ENCODE measurements around the gene DEFB124.
A peak's percentile ranks its signal among the peaks of the same experiment; 100 is the strongest.
"Not testable (repeated sequence)": the region's sequence is repeated elsewhere in the genome, so short reads cannot be mapped to it uniquely, and the experiment has no call there.

The DEFB124 gene

GRCh38 chr20:31474758-31475427 is at the start of gene DEFB124, which contains the start of gene REM1:
Gene DEFB124 (minus strand): TSS chr20:31475127. CDS start chr20:31473013, 2,114 bp downstream.
Gene REM1 (plus strand): TSS chr20:31475288. CDS start chr20:31476446, 1,158 bp downstream.
- H3K27me3 ChIP-seq (replicated peaks; ENCODE audit: control insufficient read depth, insufficient read depth, low read length): no peaks in the 10 kb centered on the region
- no peaks in the 10 kb centered on the region for H3K9me3 ChIP-seq (ENCODE audit: control insufficient read depth, low read length)
- H3K36me3 ChIP-seq (ENCODE audit: control insufficient read depth, insufficient read depth, low read length, severe bottlenecking): no peaks in the 10 kb centered on the region
- H3K4me3 ChIP-seq (ENCODE audit: low read length): peak within 1 kb of the TSS; percentile 79
- H3K9ac ChIP-seq (ENCODE audit: low read length): peak within 1 kb of the TSS; percentile 60
- DNase-seq (ENCODE audit: low read depth): no peak
- peaks cover 29% of the 10 kb centered on the region for H3K4me1 ChIP-seq (ENCODE audit: control insufficient read depth, insufficient read depth, low read length)

GRCh38 chr20:31523361-31524283 is 48.7 kb upstream of the DEFB124 start:
- Histone ChIP-seq H3K4me3 (ENCODE audit: low read length) (no peak overlapping the region), H3K9me3 (ENCODE audit: control insufficient read depth, low read length) (no peaks in the 10 kb centered on the region), H3K4me1 (ENCODE audit: control insufficient read depth, insufficient read depth, low read length) (peaks cover 19% of the 10 kb centered on the region), H3K27me3 (replicated peaks; ENCODE audit: control insufficient read depth, insufficient read depth, low read length) (no peaks in the 10 kb centered on the region), H3K36me3 (ENCODE audit: control insufficient read depth, insufficient read depth, low read length, severe bottlenecking) (peaks cover 35% of the 10 kb centered on the region), H3K9ac (ENCODE audit: low read length) (no peak overlapping the region)
- DNase-seq (ENCODE audit: low read depth): no peak

- no peaks in the 10 kb centered on the region for H3K9me3 ChIP-seq (ENCODE audit: control insufficient read depth, low read length)
- H3K4me1 ChIP-seq (ENCODE audit: control insufficient read depth, insufficient read depth, low read length): peaks cover 19% of the 10 kb centered on the region
- peak overlapping the region; percentile 0 for H3K9ac ChIP-seq (ENCODE audit: low read length)
- no peaks in the 10 kb centered on the region for H3K27me3 ChIP-seq (replicated peaks; ENCODE audit: control insufficient read depth, insufficient read depth, low read length)
- peaks cover 27% of the 10 kb centered on the region for H3K36me3 ChIP-seq (ENCODE audit: control insufficient read depth, insufficient read depth, low read length, severe bottlenecking)
- DNase-seq (ENCODE audit: low read depth): no peak
- no peak overlapping the region for H3K4me3 ChIP-seq (ENCODE audit: low read length)
These were observed 47.8 kb upstream of the DEFB124 start for GRCh38 chr20:31522731-31523130.

GRCh38 chr20:31521267-31521666 is 46.3 kb upstream of the DEFB124 start:
- H3K4me3 ChIP-seq (ENCODE audit: low read length); DNase-seq (ENCODE audit: low read depth); H3K27me3 ChIP-seq (replicated peaks; ENCODE audit: control insufficient read depth, insufficient read depth, low read length); H3K9me3 ChIP-seq (ENCODE audit: control insufficient read depth, low read length); H3K9ac ChIP-seq (ENCODE audit: low read length): not testable (repeated sequence)
- peaks cover 29% of the 10 kb centered on the region for H3K4me1 ChIP-seq (ENCODE audit: control insufficient read depth, insufficient read depth, low read length)
- H3K36me3 ChIP-seq (ENCODE audit: control insufficient read depth, insufficient read depth, low read length, severe bottlenecking): peaks cover 16% of the 10 kb centered on the region

GRCh38 chr20:31517373-31517772 is 42.4 kb upstream of the DEFB124 start:
- Histone ChIP-seq H3K4me1 (ENCODE audit: control insufficient read depth, insufficient read depth, low read length) (peaks cover 33% of the 10 kb centered on the region), H3K9me3 (ENCODE audit: control insufficient read depth, low read length) (no peaks in the 10 kb centered on the region), H3K9ac (ENCODE audit: low read length) (peak overlapping the region; percentile 98), H3K4me3 (ENCODE audit: low read length) (peak overlapping the region; percentile 100), H3K27me3 (replicated peaks; ENCODE audit: control insufficient read depth, insufficient read depth, low read length) (no peaks in the 10 kb centered on the region), H3K36me3 (ENCODE audit: control insufficient read depth, insufficient read depth, low read length, severe bottlenecking) (peaks cover 16% of the 10 kb centered on the region)
- DNase-seq (ENCODE audit: low read depth): peak; percentile 83

- peak overlapping the region; percentile 98 for H3K9ac ChIP-seq (ENCODE audit: low read length)
- peak overlapping the region; percentile 100 for H3K4me3 ChIP-seq (ENCODE audit: low read length)
- no peak for DNase-seq (ENCODE audit: low read depth)
- H3K36me3 ChIP-seq (ENCODE audit: control insufficient read depth, insufficient read depth, low read length, severe bottlenecking): peaks cover 12% of the 10 kb centered on the region
- H3K4me1 ChIP-seq (ENCODE audit: control insufficient read depth, insufficient read depth, low read length): peaks cover 27% of the 10 kb centered on the region
- H3K27me3 ChIP-seq (replicated peaks; ENCODE audit: control insufficient read depth, insufficient read depth, low read length): no peaks in the 10 kb centered on the region
- H3K9me3 ChIP-seq (ENCODE audit: control insufficient read depth, low read length): no peaks in the 10 kb centered on the region
These were observed 41.7 kb upstream of the DEFB124 start for GRCh38 chr20:31516651-31517050.

GRCh38 chr20:31516166-31516565 is 41.2 kb upstream of the DEFB124 start:
- no peaks in the 10 kb centered on the region for H3K9me3 ChIP-seq (ENCODE audit: control insufficient read depth, low read length)
- no peaks in the 10 kb centered on the region for H3K27me3 ChIP-seq (replicated peaks; ENCODE audit: control insufficient read depth, insufficient read depth, low read length)
- peak overlapping the region; percentile 98 for H3K9ac ChIP-seq (ENCODE audit: low read length)
- H3K4me1 ChIP-seq (ENCODE audit: control insufficient read depth, insufficient read depth, low read length): peaks cover 24% of the 10 kb centered on the region
- no peak for DNase-seq (ENCODE audit: low read depth)
- peak overlapping the region; percentile 100 for H3K4me3 ChIP-seq (ENCODE audit: low read length)
- H3K36me3 ChIP-seq (ENCODE audit: control insufficient read depth, insufficient read depth, low read length, severe bottlenecking): peaks cover 12% of the 10 kb centered on the region

GRCh38 chr20:31515775-31516107 is 40.8 kb upstream of the DEFB124 start:
- peak overlapping the region; percentile 98 for H3K9ac ChIP-seq (ENCODE audit: low read length)
- H3K9me3 ChIP-seq (ENCODE audit: control insufficient read depth, low read length): no peaks in the 10 kb centered on the region
- peak overlapping the region; percentile 100 for H3K4me3 ChIP-seq (ENCODE audit: low read length)
- peaks cover 12% of the 10 kb centered on the region for H3K36me3 ChIP-seq (ENCODE audit: control insufficient read depth, insufficient read depth, low read length, severe bottlenecking)
- DNase-seq (ENCODE audit: low read depth): no peak
- H3K27me3 ChIP-seq (replicated peaks; ENCODE audit: control insufficient read depth, insufficient read depth, low read length): no peaks in the 10 kb centered on the region
- H3K4me1 ChIP-seq (ENCODE audit: control insufficient read depth, insufficient read depth, low read length): peaks cover 23% of the 10 kb centered on the region

- Histone ChIP-seq H3K9me3 (ENCODE audit: control insufficient read depth, low read length) (no peaks in the 10 kb centered on the region), H3K36me3 (ENCODE audit: control insufficient read depth, insufficient read depth, low read length, severe bottlenecking) (peaks cover 12% of the 10 kb centered on the region), H3K4me1 (ENCODE audit: control insufficient read depth, insufficient read depth, low read length) (peaks cover 23% of the 10 kb centered on the region), H3K27me3 (replicated peaks; ENCODE audit: control insufficient read depth, insufficient read depth, low read length) (no peaks in the 10 kb centered on the region), H3K4me3 (ENCODE audit: low read length) (peak overlapping the region; percentile 100), H3K9ac (ENCODE audit: low read length) (peak overlapping the region; percentile 98)
- no peak for DNase-seq (ENCODE audit: low read depth)
These were observed 40.3 kb upstream of the DEFB124 start for GRCh38 chr20:31515072-31515774.

GRCh38 chr20:31514154-31515071 is 39.5 kb upstream of the DEFB124 start, which contains the start of gene HM13:
Gene HM13 (plus strand): TSS chr20:31514442. CDS start chr20:31514552, 110 bp downstream.
- peak within 1 kb of the TSS; percentile 100 for H3K4me3 ChIP-seq (ENCODE audit: low read length)
- DNase-seq (ENCODE audit: low read depth): peak; percentile 98
- peak within 1 kb of the TSS; percentile 98 for H3K9ac ChIP-seq (ENCODE audit: low read length)
- H3K4me1 ChIP-seq (ENCODE audit: control insufficient read depth, insufficient read depth, low read length): peaks cover 23% of the 10 kb centered on the region
- H3K36me3 ChIP-seq (ENCODE audit: control insufficient read depth, insufficient read depth, low read length, severe bottlenecking): peaks cover 11% of the 10 kb centered on the region
- no peaks in the 10 kb centered on the region for H3K9me3 ChIP-seq (ENCODE audit: control insufficient read depth, low read length)
- H3K27me3 ChIP-seq (replicated peaks; ENCODE audit: control insufficient read depth, insufficient read depth, low read length): no peaks in the 10 kb centered on the region

All from adipocyte (in vitro differentiated cells).